SK-N-SH (cell line): ENCODE results near the gene SH3GLB2. TPM values are rescaled to one million over a fixed set of nuclear protein-coding genes. Genes with fewer than 3 reads are reported as not detected.
"Not testable (repeated sequence)": the region's sequence is repeated elsewhere in the genome, so short reads cannot be mapped to it uniquely, and the experiment has no call there.

Source experiments
- CTCF ChIA-PET: fragments of 300-600, 350-600 bp; formaldehyde crosslinking; extraction: SDS; loops from one replicate; lab custom pipeline; 2021; lab: Yijun Ruan, JAX
- POLR2A ChIA-PET: fragments of 350-600 bp; sonication (Branson Sonifier 250); formaldehyde crosslinking; extraction: SDS; loops from one replicate; lab custom pipeline; 2020; ENCODE audit warnings: antibody characterized with exemption, inconsistent platforms; lab: Yijun Ruan, JAX
- DNase-seq: peaks from one replicate; pipeline ENCODE4 v3.0.0; 2012
- H2AFZ ChIP-seq: fragments of 200-600 bp; sonication (generic); 2 replicates; pipeline ENCODE4 v1.8.1; 2016; ENCODE audit warnings: antibody characterized with exemption, mild to moderate bottlenecking, low read depth
- H3F3A ChIP-seq: fragments of 200-600 bp; sonication (generic); replicated peaks from 2 replicates; pipeline ENCODE3; 2016; ENCODE audit warnings: antibody characterized with exemption, mild to moderate bottlenecking; ENCODE audit not compliant: insufficient read depth
- H3K27ac ChIP-seq, 2 experiments: fragments of 200-500 bp in 1 of 2; fragments of 200-600 bp in 1 of 2; sonication (Bioruptor generic) in 1 of 2; sonication (generic), shearing (Covaris generic) in 1 of 2; 2 replicates each; pipeline versions ENCODE4 v1.5.1 to v1.6.1; 2014 to 2016; ENCODE audit warnings: low read depth in 2 of 2, inconsistent platforms in 1 of 2, low read length in 1 of 2, mild to moderate bottlenecking in 1 of 2, mixed read lengths in 1 of 2
- H3K27me3 ChIP-seq: fragments of 200-600 bp; sonication (generic), shearing (Covaris generic); 2 replicates; pipeline ENCODE4 v1.6.1; 2016; ENCODE audit warnings: mixed run types; ENCODE audit not compliant: insufficient read depth
- H3K36me3 ChIP-seq, 2 experiments: fragments of 200-500 bp in 1 of 2; fragments of 200-600 bp in 1 of 2; sonication (Bioruptor generic) in 1 of 2; sonication (generic) in 1 of 2; replicated peaks in 1 of 2; 2 replicates each; pipeline versions ENCODE3 to v1.5.1; 2014 to 2016; ENCODE audit warnings: low read length in 1 of 2, mild to moderate bottlenecking in 1 of 2; ENCODE audit not compliant: insufficient read depth in 2 of 2, control insufficient read depth in 1 of 2
- H3K4me1 ChIP-seq, 2 experiments: fragments of 200-500 bp in 1 of 2; fragments of 200-600 bp in 1 of 2; sonication (Bioruptor generic) in 1 of 2; sonication (generic), shearing (Covaris generic) in 1 of 2; 2 replicates each; pipeline versions ENCODE4 v1.5.1 to v1.6.1; 2014 to 2016; ENCODE audit warnings: low read depth in 1 of 2, low read length in 1 of 2, mixed run types in 1 of 2; ENCODE audit not compliant: insufficient read depth in 2 of 2, control insufficient read depth in 1 of 2
- H3K4me2 ChIP-seq: fragments of 200-600 bp; sonication (generic), shearing (Covaris generic); 2 replicates; pipeline ENCODE4 v1.6.1; 2017; ENCODE audit warnings: mixed run types
- H3K4me3 ChIP-seq, 2 experiments: fragments of 200-500 bp in 1 of 2; fragments of 200-600 bp in 1 of 2; sonication (Bioruptor generic) in 1 of 2; sonication (generic), shearing (Covaris generic) in 1 of 2; 2 replicates each; pipeline versions ENCODE4 v1.5.1 to v1.8.1; 2014 to 2016; ENCODE audit warnings: low read depth in 2 of 2, inconsistent platforms in 1 of 2, low read length in 1 of 2, mild to moderate bottlenecking in 1 of 2, mixed read lengths in 1 of 2, moderate library complexity in 1 of 2
- H3K79me2 ChIP-seq: fragments of 200-600 bp; sonication (generic); 2 replicates; pipeline ENCODE4 v1.8.1; 2017; ENCODE audit warnings: mild to moderate bottlenecking; ENCODE audit not compliant: insufficient read depth
- H3K9ac ChIP-seq: fragments of 200-600 bp; sonication (generic); 2 replicates; pipeline ENCODE4 v1.6.1; 2017; ENCODE audit warnings: mixed run types
- H3K9me2 ChIP-seq: fragments of 200-600 bp; sonication (generic); 2 replicates; pipeline ENCODE4 v1.6.1; 2017; ENCODE audit warnings: mixed run types
- H3K9me3 ChIP-seq: fragments of 200-600 bp; sonication (generic); 2 replicates; pipeline ENCODE4 v1.6.1; 2017; ENCODE audit warnings: mixed run types, mild to moderate bottlenecking, moderate library complexity
- H4K20me1 ChIP-seq: fragments of 200-600 bp; sonication (generic); 2 replicates; pipeline ENCODE4 v1.6.1; 2017; ENCODE audit warnings: mild to moderate bottlenecking, mixed run types; ENCODE audit not compliant: insufficient read depth
- WGBS: methylation state at CpG from one replicate; pipeline ENCODE4 v1.1.6; 2017; ENCODE audit warnings: low lambda C conversion rate; 5-methylcytosine and 5-hydroxymethylcytosine counted together
- polyA plus RNA-seq, 3 experiments: library from polyadenylated mRNA; depleted of rRNA; stranded (reverse); fragments of >200 nt; gene quantifications; 2 replicates each; pipeline ENCODE4 v1.2.3, GENCODE V29; 2012

The SH3GLB2 gene
- polyA plus RNA-seq, 1 of the 3 experiments (the other 2 are of a cell fraction): 94.4 TPM

GRCh38 chr9:128961403-128961802 lies 66.7 kb downstream of the SH3GLB2 start:
- POLR2A ChIA-PET, H3K4me1 ChIP-seq, H3K79me2 ChIP-seq, H3K9me3 ChIP-seq, H3K4me3 ChIP-seq, H3K9ac ChIP-seq, H4K20me1 ChIP-seq, H3K27ac ChIP-seq, CTCF ChIA-PET, H3K27me3 ChIP-seq, DNase-seq, H3K9me2 ChIP-seq, H2AFZ ChIP-seq, H3K4me2 ChIP-seq: not testable (repeated sequence)
- peaks cover 20 to 51% of the 10 kb centered on the region in 2 experiments for H3K36me3 ChIP-seq
- 96% methylated on average over 9 of the region's 9 CpGs for WGBS
- H3F3A ChIP-seq: peaks cover 10% of the 10 kb centered on the region

Other genes with a start within 250 kb of the SH3GLB2 start
- gene TBC1D13, start 241.1 kb downstream of the SH3GLB2 start, polyA plus RNA-seq (2012; rRNA removed): 19.1 and 19.7 TPM in 2 replicates
- gene ENDOG, start 209.8 kb downstream of the SH3GLB2 start, polyA plus RNA-seq (2012; rRNA removed): 22.2 and 26.6 TPM in 2 replicates
- gene SPOUT1, start 198.5 kb downstream of the SH3GLB2 start, polyA plus RNA-seq (2012; rRNA removed): 43.5 and 44.2 TPM in 2 replicates
- 9.4 and 13.3 TPM in 2 replicates for gene KYAT1, start 146.4 kb downstream of the SH3GLB2 start, polyA plus RNA-seq (2012; rRNA removed)
- 28.6 and 30.4 TPM in 2 replicates for gene LRRC8A, start 146.2 kb downstream of the SH3GLB2 start, polyA plus RNA-seq (2012; rRNA removed)
- 0.19 TPM in 1 of 2 replicates, not detected in the other for gene PHYHD1, start 107.3 kb downstream of the SH3GLB2 start, polyA plus RNA-seq (2012; rRNA removed)
- 23.1 and 31.7 TPM in 2 replicates for gene DOLK, start 80.7 kb downstream of the SH3GLB2 start, polyA plus RNA-seq (2012; rRNA removed)
- 41.5 and 49.5 TPM in 2 replicates for gene NUP188, start 80.6 kb downstream of the SH3GLB2 start, polyA plus RNA-seq (2012; rRNA removed)
- 21.2 and 26.4 TPM in 2 replicates for gene MIGA2, start 8.3 kb upstream of the SH3GLB2 start, polyA plus RNA-seq (2012; rRNA removed)
- gene DOLPP1, start 52.8 kb upstream of the SH3GLB2 start, polyA plus RNA-seq (2012; rRNA removed): 19.9 and 20.4 TPM in 2 replicates
- gene CRAT, start 82.5 kb upstream of the SH3GLB2 start, polyA plus RNA-seq (2012; rRNA removed): 29.7 and 44.5 TPM in 2 replicates
- 130 and 149 TPM in 2 replicates for gene PTPA, start 83.1 kb upstream of the SH3GLB2 start, polyA plus RNA-seq (2012; rRNA removed)
- gene IER5L, start 149.9 kb upstream of the SH3GLB2 start, polyA plus RNA-seq (2012; rRNA removed): 8.9 and 16.2 TPM in 2 replicates